Ascending aorta (tissue), 2 donors: Measurements from ENCODE around the gene YTHDF1. TPM values are rescaled to one million over a fixed set of nuclear protein-coding genes. Genes with fewer than 3 reads are reported as not detected.

Source experiments
- DNase-seq, 2 donors: peaks; one replicate each; pipeline ENCODE4 v3.0.0-alpha.2; 2019; ENCODE audit warnings: low spot score in 2 of 2
- H3K27ac ChIP-seq, 2 donors: fragments of 200-600 bp; sonication (generic); one replicate each; pipeline ENCODE4 v1.5.1; 2016 to 2017; ENCODE audit warnings: mild to moderate bottlenecking in 1 of 2
- H3K27me3 ChIP-seq: fragments of 200-600 bp; sonication (generic); one replicate; pipeline ENCODE4 v1.5.1; 2017
- H3K36me3 ChIP-seq, 2 donors: fragments of 200-600 bp; sonication (generic); one replicate each; pipeline ENCODE4 v1.5.1; 2016
- H3K4me1 ChIP-seq, 2 donors: fragments of 200-600 bp; sonication (generic); one replicate each; pipeline ENCODE4 v1.5.1; 2016 to 2017; ENCODE audit warnings: mild to moderate bottlenecking in 1 of 2
- H3K4me3 ChIP-seq, 2 donors: fragments of 200-600 bp; sonication (generic); one replicate each; pipeline ENCODE4 v1.5.1; 2016 to 2017; ENCODE audit warnings: mild to moderate bottlenecking in 1 of 2
- H3K9me3 ChIP-seq, 2 donors: fragments of 200-600 bp; sonication (generic); one replicate each; pipeline ENCODE4 v1.5.1; 2016
- intact Hi-C: fragments of 100-400 bp; cut with DNase I; formaldehyde crosslinking; loops from one replicate; pipeline ENCODE4 v1.15.1; 2023
- total RNA-seq: library from RNA; depleted of rRNA; stranded (reverse); fragments of >200 nt; gene quantifications from one replicate; pipeline ENCODE4 v1.1.0, GENCODE V29; 2016
- TF ChIP-seq, protein P1 (sequence below), 3 experiments: fragments of 200-600 bp in 2 of 3; fragments of 450-650 bp in 1 of 3; sonication (generic) in 2 of 3; IDR thresholded peaks; one replicate each; pipeline ENCODE4 v1.5.1; 2016 to 2019; ENCODE audit warnings: antibody characterized with exemption in 3 of 3, mild to moderate bottlenecking in 1 of 3, moderate library complexity in 1 of 3

YTHDF1 gene
- total RNA-seq, 1 donor from 2014 or later = 14.2 TPM

DNA sequence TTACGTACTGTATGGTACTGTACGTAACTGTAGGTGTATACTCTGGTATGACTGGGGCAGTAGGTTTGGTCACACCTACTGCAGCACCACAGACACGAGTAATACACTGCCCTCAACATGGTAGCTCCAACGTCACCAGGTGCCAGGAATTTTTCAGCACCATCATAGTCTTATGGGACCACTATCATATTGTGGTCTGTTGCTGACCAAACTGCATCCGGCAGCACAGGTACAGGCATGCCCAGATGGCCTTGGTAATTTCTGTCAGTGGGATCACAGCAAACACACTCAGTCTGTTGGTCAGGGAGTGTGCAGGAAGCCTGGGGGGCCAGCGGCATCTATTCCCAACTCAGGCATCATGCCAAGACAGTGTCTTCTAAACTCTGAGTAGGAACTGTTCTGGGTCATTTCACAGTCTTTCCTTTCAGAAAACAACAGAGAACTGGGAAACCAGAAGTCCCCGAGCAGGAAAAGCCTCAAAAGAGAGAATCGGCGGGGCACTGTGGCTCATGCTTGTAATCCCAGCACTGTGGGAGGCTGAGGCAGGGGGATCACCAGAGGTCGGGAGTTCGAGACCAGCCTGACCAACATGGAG lies 5.8 kb downstream of the YTHDF1 start:
- H3K4me3 ChIP-seq = no peak overlapping the region
- H3K27me3 ChIP-seq = no peaks in the 10 kb centered on the region
- peaks cover 49 to 66% of the 10 kb centered on the region in 2 donors for H3K36me3 ChIP-seq
- TF ChIP-seq, protein P1, sequence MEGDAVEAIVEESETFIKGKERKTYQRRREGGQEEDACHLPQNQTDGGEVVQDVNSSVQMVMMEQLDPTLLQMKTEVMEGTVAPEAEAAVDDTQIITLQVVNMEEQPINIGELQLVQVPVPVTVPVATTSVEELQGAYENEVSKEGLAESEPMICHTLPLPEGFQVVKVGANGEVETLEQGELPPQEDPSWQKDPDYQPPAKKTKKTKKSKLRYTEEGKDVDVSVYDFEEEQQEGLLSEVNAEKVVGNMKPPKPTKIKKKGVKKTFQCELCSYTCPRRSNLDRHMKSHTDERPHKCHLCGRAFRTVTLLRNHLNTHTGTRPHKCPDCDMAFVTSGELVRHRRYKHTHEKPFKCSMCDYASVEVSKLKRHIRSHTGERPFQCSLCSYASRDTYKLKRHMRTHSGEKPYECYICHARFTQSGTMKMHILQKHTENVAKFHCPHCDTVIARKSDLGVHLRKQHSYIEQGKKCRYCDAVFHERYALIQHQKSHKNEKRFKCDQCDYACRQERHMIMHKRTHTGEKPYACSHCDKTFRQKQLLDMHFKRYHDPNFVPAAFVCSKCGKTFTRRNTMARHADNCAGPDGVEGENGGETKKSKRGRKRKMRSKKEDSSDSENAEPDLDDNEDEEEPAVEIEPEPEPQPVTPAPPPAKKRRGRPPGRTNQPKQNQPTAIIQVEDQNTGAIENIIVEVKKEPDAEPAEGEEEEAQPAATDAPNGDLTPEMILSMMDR (IDR thresholded peaks at IDR 0.05) = no peak
- H3K27ac ChIP-seq = no peak overlapping the region
- intact Hi-C loops = loop anchor here (10.0 kb wide), 3 partner anchors 305 to 765 kb away; partner anchors contain the start of genes GMEB2 and SAMD10
- no peak for DNase-seq
- peaks cover 0 to 11% of the 10 kb centered on the region in 2 donors for H3K4me1 ChIP-seq
- no peaks in the 10 kb centered on the region for H3K9me3 ChIP-seq

- peaks cover 0 to 4% of the 10 kb centered on the region in 2 donors for H3K4me1 ChIP-seq
- H3K4me3 ChIP-seq = no peak overlapping the region
- DNase-seq = no peak
- H3K36me3 ChIP-seq = peaks cover 65 to 81% of the 10 kb centered on the region in 2 donors
- no peaks in the 10 kb centered on the region for H3K9me3 ChIP-seq
- no peak overlapping the region for H3K27ac ChIP-seq
- H3K27me3 ChIP-seq = no peaks in the 10 kb centered on the region
- intact Hi-C loops = no loop called here
- TF ChIP-seq, protein P1 (IDR thresholded peaks at IDR 0.05) = no peak
Observed at GRCh38 chr20:63208346-63208909, 7.5 kb downstream of the YTHDF1 start.

DNA sequence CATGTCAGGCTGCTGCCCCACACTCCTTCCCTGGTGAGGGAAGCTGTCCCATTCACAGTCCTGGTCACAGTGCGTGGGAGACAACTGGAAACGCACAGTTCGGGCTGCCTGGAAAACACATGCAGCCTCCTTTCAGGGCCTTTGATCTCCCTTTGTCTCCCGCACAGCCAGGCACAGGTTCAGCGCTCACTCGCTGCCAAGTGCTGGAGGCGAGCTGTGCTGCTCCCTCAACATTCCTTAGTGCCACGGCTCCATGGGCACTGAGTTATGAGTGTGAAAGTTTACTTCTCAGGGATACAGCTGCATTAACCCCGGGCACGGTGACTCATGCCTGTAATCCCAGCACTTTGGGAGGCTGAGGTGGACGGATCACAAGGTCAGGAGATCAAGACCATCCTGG lies 9.1 kb downstream of the YTHDF1 start:
- TF ChIP-seq, protein P1 (IDR thresholded peaks at IDR 0.05) = no peak
- Histone ChIP-seq H3K9me3 (no peaks in the 10 kb centered on the region), H3K4me3 (no peak overlapping the region), H3K27ac (no peak overlapping the region), H3K4me1 (no peaks in the 10 kb centered on the region), H3K27me3 (no peaks in the 10 kb centered on the region), H3K36me3 (peaks cover 66 to 81% of the 10 kb centered on the region in 2 donors)
- DNase-seq = no peak
- intact Hi-C loops = no loop called here

DNA sequence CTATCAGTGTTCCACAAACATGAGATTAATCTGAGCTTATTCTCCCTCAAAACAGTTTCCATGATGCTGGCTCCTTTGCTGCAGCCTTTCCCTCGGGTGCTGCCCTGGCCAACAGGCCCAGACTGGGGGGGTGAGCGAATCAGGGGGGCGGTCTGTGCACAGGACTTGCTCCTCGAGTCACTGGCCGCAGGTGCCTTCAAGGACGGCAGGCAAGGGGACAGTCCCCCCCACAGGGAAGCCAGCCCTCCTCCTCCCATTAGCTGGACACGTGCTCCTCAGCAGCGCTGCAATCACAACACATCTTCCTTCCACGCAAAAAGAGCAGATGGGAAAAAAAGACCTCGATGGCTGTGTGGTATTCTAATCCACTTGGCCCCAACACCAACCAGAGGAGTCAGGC lies 10.0 kb downstream of the YTHDF1 start:
- intact Hi-C loops = no loop called here
- H3K4me1 ChIP-seq = no peaks in the 10 kb centered on the region
- TF ChIP-seq, protein P1 (IDR thresholded peaks at IDR 0.05) = no peak
- no peak overlapping the region for H3K27ac ChIP-seq
- DNase-seq = no peak
- H3K27me3 ChIP-seq = no peaks in the 10 kb centered on the region
- H3K36me3 ChIP-seq = peaks cover 63 to 83% of the 10 kb centered on the region in 2 donors
- H3K4me3 ChIP-seq = no peak overlapping the region
- H3K9me3 ChIP-seq = no peaks in the 10 kb centered on the region

DNA sequence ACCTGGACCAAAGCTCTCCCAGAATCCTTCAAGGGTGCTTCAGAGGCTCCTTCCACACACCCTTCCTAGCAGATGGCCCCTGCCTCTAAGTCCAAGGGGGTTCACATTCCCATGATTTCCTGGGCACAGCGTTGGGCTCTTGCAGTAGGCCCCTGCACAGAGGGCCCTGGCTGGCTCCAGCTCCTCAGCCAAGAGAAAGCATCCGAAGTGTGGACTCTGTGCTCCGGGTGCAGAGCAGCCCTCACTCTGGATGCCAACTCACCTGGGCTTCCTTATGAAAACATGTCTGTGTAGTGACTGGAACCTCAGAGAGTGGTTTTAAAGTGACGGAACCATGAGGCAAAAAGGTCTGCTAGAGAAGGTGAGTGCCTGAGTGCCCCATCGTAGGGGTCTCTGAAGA lies 11.6 kb downstream of the YTHDF1 start:
- TF ChIP-seq, protein P1 (IDR thresholded peaks at IDR 0.05) = no peak
- no peak for DNase-seq
- Histone ChIP-seq H3K36me3 (peaks cover 56 to 76% of the 10 kb centered on the region in 2 donors), H3K4me3 (no peak overlapping the region), H3K9me3 (no peaks in the 10 kb centered on the region), H3K27ac (no peak overlapping the region), H3K4me1 (no peaks in the 10 kb centered on the region), H3K27me3 (no peaks in the 10 kb centered on the region)
- intact Hi-C loops = no loop called here
